ENCODE data around the gene LAMA1. TPM values are rescaled to one million over a fixed set of nuclear protein-coding genes. Genes with fewer than 3 reads are reported as not detected.

LAMA1 gene
- total and polyA plus RNA-seq, 2 of the 4 experiments (the other 2 are of a cell fraction): 10.9 to 15.5 TPM

DNA sequence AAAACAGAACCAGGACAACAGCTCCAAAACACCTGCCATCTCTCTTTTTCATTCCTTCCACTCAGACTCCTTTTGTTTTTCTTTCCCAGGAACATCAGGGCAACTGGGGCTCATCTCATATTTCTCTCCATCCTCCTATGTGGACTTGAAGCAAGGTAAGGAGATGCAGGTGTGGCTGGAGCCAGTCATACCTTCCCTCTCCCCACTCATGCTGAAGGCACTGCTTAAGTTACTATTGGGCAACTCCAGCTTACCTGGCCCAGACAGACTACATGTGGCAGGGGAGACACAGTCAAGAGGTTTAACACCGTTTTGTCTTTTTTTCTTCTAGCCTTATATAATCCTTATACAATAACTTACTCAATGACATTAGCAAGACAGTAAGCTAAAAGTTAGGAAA, 38.4 kb downstream of the LAMA1 start:
- intact Hi-C loops (cut with micrococcal nuclease) (no loop called here), in situ Hi-C loops (cut with MboI; ENCODE audit: low sequenced_read_pairs) (no loop called here), dilution Hi-C loops (cut with HindIII; ENCODE audit: low sequenced_read_pairs, unreplicated experiment) (no loop called here)
- no peak overlapping the region for H3K9ac ChIP-seq (ENCODE audit: low read depth, low read length)
- no peak overlapping the region for H3K23ac ChIP-seq (ENCODE audit: low read depth, low read length)
- BruUV-seq (replicated peaks): no TSS peak
- H3K36me3 ChIP-seq (ENCODE audit: control insufficient read depth, insufficient read depth, low read length): no peaks in the 10 kb centered on the region
- H4K20me1 ChIP-seq (ENCODE audit: insufficient read depth, low read length): no peaks in the 10 kb centered on the region
- ATAC-seq (ENCODE audit: low read depth): no peak
- no CpG with 5 or more reads among the region's 1 CpG for WGBS, 2 experiments (ENCODE audit: extremely low coverage in 2 of 2, insufficient read length in 1 of 2)
- H2AK9ac ChIP-seq (replicated peaks; ENCODE audit: low read depth, low read length, poor library complexity): no peak overlapping the region
- no peak overlapping the region for H3K4ac ChIP-seq (ENCODE audit: low read depth, low read length)
- H3K4me2 ChIP-seq (ENCODE audit: low read depth, low read length): no peak overlapping the region
- H3K9me3 ChIP-seq (ENCODE audit: control insufficient read depth, insufficient read depth, low read length): no peaks in the 10 kb centered on the region
- no peak overlapping the region for H2BK5ac ChIP-seq (ENCODE audit: low read depth, low read length, poor library complexity, severe bottlenecking)
- no peak overlapping the region for H2AK5ac ChIP-seq (ENCODE audit: low read depth, low read length)
- H3K9me1 ChIP-seq (ENCODE audit: insufficient read depth, low read length): no peaks in the 10 kb centered on the region
- no peak overlapping the region for H4K91ac ChIP-seq (ENCODE audit: insufficient read depth, low read depth, low read length)
- H3K27me3 ChIP-seq (ENCODE audit: control insufficient read depth, insufficient read depth, low read length): no peaks in the 10 kb centered on the region
- H3K14ac ChIP-seq (replicated peaks; ENCODE audit: low read depth, low read length): no peak overlapping the region
- no peak overlapping the region for H3K56ac ChIP-seq (ENCODE audit: extremely low read depth, insufficient read depth, low read length)
- no peak overlapping the region for H3K27ac ChIP-seq (ENCODE audit: insufficient read depth, low read length)
- peaks cover 2% of the 10 kb centered on the region; the same call in 1 of the 2 replicates for H3K4me1 ChIP-seq (ENCODE audit: control insufficient read depth, insufficient read depth, low read length)
- H2BK15ac ChIP-seq (ENCODE audit: low read depth, low read length): no peak overlapping the region
- H3K79me1 ChIP-seq (ENCODE audit: low read depth in 1 of 2, low read length in 2 of 2): peaks cover 0 to 3% of the 10 kb centered on the region in 2 experiments; a peak in 2 of 4 replicates
- H4K8ac ChIP-seq (ENCODE audit: low read depth in 2 of 2, low read length in 2 of 2): no peak overlapping the region
- no peak overlapping the region for H3K18ac ChIP-seq (ENCODE audit: low read depth, low read length)
- no peak overlapping the region for H3K4me3 ChIP-seq (ENCODE audit: insufficient read depth, low read depth, low read length)
- POLR2A ChIA-PET (ENCODE audit: unreplicated experiment): no interaction called here
- CTCF ChIA-PET: no interaction called here
- H2BK20ac ChIP-seq (ENCODE audit: low read depth, low read length): no peak overlapping the region
- DNase-seq: no peak
- TF ChIP-seq RCOR1 (IDR thresholded peaks at IDR 0.05; ENCODE audit: insufficient replicate concordance, low read length) (no peak), MAZ (IDR thresholded peaks at IDR 0.05; ENCODE audit: borderline replicate concordance, low read depth, low read length) (no peak), RAD21 (IDR thresholded peaks at IDR 0.05; ENCODE audit: low read length) (no peak), SMC3 (IDR thresholded peaks at IDR 0.05; ENCODE audit: low read depth, low read length) (no peak), BHLHE40 (IDR thresholded peaks at IDR 0.05; ENCODE audit: low read depth, low read length) (no peak)
- no peak overlapping the region for H2AFZ ChIP-seq (replicated peaks; ENCODE audit: low read length, poor library complexity)
- no peak overlapping the region for H2BK120ac ChIP-seq (ENCODE audit: low read depth, low read length)
- H4K5ac ChIP-seq (ENCODE audit: low read depth, low read length): no peak overlapping the region
